Posterior vena cava (tissue), 2 donors: ENCODE results near the gene SUZ12. TPM values are rescaled to one million over a fixed set of nuclear protein-coding genes. Genes with fewer than 3 reads are reported as not detected.
"Not testable (repeated sequence)": the region's sequence is repeated elsewhere in the genome, so short reads cannot be mapped to it uniquely, and the experiment has no call there.

ENCODE experiments used
- DNase-seq: peaks from one replicate; pipeline ENCODE4 v3.0.0-alpha.2; 2020; ENCODE audit warnings: low spot score
- intact Hi-C, 2 donors: fragments of 100-400 bp; cut with DNase I; formaldehyde crosslinking; loops; one replicate each; pipeline versions ENCODE4 v1.14.1 to v1.14.2; 2022 to 2023
- long read RNA-seq, 2 donors: library from polyadenylated mRNA; unstranded; transcript quantifications; one replicate each; pipeline ENCODE4 v2.0.0, GENCODE V29; 2020 to 2021
- total RNA-seq, 2 donors: library from RNA; stranded (reverse); fragmentation: NEBNext Ultra II Directional; extraction: Animal tissue kit (Norgen Biotek cat#: 25700); gene quantifications; one replicate each; pipeline ENCODE4 v1.2.1, GENCODE V29; 2021
- donor health status: DM: yes; HTN: yes; CAD: no.
- donor health status: DM: yes; HTN: yes; CAD: no.

SUZ12 gene
- 10 to 100 TPM; 18.0 to 22.7 TPM for total RNA-seq
- long read RNA-seq, donor 1, full-length matches to known transcripts, result 7 of 14 reads
- long read RNA-seq, donor 1, partial matches to known transcripts, result 0 of 14 reads
- long read RNA-seq, donor 1, other reads (novel, unspliced or antisense), result 7 of 14 reads
- long read RNA-seq, donor 2, partial matches to known transcripts, result 2 of 5 reads
- long read RNA-seq, donor 2, other reads (novel, unspliced or antisense), result 3 of 5 reads

DNA sequence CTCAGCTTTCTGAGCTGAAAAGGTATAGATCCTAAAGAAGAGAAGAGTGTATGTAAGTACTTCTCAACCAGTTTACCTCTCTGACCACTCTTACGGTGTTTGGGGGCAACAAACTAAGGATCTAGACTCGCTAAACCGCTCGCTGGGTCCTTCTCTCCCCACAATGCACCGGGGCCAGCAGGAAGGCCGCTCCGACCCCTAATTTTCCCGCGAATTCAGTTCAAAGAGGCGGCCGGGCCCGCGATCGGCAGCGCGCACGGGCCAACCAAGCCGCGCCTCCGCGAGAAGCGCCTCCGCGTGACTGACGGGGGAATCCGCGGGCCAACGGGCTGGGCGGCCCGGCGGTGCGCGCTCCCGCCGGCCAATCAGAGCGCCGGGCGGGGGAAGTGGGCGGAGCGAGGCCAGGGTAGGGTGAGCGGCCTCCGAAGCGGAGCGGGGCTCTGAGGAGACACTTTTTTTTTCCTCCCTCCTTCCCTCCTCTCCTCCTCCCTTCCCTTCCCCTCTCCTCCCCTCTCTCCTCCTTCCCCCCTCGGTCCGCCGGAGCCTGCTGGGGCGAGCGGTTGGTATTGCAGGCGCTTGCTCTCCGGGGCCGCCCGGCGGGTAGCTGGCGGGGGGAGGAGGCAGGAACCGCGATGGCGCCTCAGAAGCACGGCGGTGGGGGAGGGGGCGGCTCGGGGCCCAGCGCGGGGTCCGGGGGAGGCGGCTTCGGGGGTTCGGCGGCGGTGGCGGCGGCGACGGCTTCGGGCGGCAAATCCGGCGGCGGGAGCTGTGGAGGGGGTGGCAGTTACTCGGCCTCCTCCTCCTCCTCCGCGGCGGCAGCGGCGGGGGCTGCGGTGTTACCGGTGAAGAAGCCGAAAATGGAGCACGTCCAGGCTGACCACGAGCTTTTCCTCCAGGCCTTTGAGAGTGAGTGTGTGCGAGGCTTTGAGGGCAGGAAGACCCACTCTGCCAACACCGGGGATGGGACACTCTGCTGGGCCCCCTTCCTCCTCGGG, at the start of gene SUZ12:
SUZ12 (plus strand) TSS at position 393 of the 995 bp plus-strand sequence; CDS start at position 633, 240 bp downstream.
- intact Hi-C loops, result not testable (repeated sequence)
- DNase-seq, result peak; percentile 95

- DNase-seq, result no peak
- intact Hi-C loops, result no loop called here
Observed at GRCh38 chr17:31888124-31888523, 48.7 kb upstream of the SUZ12 start.

GRCh38 chr17:31900877-31901276, 35.9 kb upstream of the SUZ12 start:
- intact Hi-C loops, result loop anchor here in 1 of 2 donors (2.0 kb wide), 1 partner anchor 46 kb away; no protein-coding TSS in a partner anchor
- DNase-seq, result no peak

DNA sequence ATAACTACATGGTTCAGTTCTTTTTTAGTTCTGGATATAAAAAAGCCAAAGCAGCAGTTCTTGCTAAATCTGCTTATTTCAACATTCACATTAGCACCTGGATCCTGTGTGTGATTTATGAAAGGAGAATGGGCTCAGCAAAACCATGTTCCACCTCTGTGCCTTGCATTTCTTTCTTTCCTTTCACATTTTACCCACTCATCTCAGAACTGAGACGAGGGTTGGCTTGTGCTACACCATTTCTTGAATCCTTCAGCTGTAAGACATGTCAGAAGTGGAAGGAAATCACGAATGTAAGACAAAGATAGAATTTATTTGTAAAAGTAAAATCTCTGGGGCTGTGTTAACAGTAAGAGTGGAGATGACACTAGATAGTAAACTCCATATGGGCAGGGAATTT, 34.1 kb upstream of the SUZ12 start:
- intact Hi-C loops, result no loop called here
- no peak for DNase-seq

DNA sequence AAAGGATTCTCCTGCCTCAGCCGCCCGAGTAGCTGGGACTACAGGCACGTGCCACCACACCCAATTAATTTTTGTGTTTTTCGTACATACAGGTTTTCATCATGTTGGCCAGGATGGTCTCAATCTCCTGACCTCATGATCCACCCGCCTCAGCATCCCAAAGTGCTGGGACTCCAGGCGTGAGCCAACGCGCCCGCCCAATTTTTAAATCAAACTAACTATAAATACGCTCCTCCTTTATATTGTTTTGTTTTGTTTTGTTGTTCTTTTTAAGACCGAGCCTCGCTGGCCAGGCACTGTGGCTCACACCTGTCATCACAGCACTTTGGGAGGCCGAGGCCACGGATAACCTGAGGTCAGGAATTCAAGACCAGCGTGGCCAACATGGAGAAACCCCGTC, 33.4 kb upstream of the SUZ12 start:
- no peak for DNase-seq
- intact Hi-C loops, result no loop called here

GRCh38 chr17:31907342-31907962, 29.4 kb upstream of the SUZ12 start:
- intact Hi-C loops, result no loop called here
- DNase-seq, result no peak

DNA sequence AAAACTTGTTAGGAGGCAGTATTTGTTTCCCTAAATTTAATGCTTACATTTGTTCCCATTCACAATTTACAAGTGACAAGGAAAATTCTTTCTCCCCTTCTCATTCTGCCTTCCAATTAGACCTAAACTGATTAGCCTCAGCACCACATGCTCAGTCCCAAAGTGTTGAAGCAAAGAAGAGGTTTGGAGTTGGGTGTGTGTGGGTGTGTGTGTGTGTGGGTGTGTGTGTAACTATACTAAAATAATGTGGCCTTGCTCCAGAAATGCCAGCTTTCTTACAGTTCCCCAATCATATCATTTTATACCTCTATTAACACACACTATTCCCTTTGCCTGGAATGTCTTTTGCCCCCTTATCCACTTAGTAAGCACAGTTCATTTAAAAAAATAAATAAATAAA, 28.4 kb upstream of the SUZ12 start:
- intact Hi-C loops, result no loop called here
- no peak for DNase-seq

GRCh38 chr17:31912705-31913104, 24.1 kb upstream of the SUZ12 start:
- DNase-seq, intact Hi-C loops: not testable (repeated sequence)

DNA sequence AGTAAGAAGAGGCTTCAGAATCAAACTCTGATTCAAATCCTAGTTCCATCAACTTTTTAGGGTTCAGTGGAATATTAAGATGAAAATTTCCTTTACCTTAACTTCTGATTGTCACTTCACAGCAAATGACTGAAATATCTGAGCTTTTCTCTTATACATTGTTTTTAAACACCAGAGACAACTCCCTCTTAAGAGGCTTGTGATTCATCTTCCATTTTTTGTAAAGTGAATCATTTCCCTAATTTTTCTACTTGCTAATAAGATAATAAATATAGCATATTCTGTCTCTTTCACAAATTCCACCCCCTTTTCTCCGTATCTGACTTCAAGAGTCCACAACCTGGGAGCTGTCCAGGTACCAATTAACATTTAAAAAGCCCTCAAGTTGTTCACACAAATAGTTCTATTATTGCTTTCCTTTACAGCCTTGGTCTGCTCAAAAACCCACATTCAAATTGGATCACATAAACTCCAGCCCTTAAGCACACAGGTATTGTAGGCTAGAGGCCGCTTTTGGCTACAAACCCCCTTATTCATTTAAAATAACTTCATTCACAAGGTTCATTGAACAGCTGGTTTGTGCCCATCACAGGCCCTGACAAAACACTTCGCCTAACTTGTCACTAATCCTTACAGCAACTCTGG, 21.2 kb upstream of the SUZ12 start:
- intact Hi-C loops, result no loop called here
- no peak for DNase-seq

DNA sequence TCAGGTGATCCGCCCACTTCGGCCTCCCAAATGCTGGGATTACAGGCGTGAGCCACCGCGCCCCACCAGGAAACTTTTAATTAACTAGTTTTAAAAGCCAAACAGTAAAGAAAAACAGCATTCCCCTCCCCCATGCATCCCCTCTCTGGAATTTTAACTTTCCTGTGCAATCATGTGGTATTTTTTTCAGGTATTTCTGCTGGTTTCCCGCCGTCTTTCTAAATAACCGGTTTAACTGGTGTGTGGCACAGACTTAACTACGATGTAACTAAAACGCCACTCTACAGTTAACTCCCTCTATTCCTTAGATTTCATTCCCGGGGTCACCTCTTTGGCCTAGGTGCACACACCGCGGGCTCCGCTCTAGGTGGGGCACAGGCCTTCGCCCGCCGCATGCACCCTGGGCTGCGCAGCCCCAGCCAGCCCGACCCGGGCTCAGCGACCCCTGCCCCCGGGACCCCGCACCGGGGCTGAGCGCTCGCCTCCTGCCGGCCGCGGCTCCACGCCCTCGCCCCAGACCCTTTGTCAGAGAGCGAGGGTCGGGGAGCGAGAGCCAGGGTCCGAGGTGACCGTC, 20.2 kb upstream of the SUZ12 start:
- intact Hi-C loops, result no loop called here
- DNase-seq, result no peak

DNA sequence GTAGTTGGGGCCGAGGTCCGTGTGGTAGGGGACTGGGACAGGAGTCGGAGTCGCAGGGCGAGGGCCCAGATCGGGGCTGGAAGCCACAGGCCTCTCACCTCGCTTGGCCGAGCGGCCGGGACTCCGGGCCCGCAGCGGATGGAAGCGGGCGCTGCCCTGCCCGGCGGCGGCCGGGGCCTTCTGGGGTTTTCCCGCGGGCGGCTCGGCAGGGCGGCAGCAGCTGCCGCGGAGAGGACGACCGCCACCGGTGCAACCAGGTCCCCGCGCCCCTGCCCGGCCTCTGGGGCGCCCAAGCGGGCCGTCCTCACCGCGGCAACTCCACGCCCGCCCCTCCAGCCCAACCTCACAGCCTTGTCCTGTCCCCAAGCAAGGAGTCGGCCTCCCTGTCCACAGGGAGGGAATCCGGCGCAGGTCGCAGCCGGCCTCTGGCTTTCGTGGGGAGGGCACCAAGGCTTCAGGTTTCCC, 19.7 kb upstream of the SUZ12 start:
- intact Hi-C loops, result no loop called here
- no peak for DNase-seq

DNA sequence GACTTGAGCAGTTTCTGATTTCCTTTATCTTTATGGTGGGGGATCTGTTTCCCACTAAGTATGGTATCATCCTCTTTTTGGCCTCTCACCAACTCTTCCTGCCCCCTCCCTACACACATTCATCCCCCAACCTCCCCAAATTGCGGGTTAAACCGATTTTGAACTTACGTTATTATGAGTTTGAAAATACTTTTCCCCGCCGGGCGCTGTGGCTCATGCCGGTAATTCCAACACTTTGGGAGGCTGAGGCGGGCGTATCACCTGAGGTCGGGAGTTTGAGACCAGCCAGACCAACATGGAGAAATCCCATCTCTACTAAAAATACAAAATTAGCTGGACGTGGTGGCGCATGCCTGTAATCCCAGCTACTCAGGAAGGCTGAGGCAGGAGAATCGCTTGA, 19.1 kb upstream of the SUZ12 start:
- DNase-seq, intact Hi-C loops: not testable (repeated sequence)

DNA sequence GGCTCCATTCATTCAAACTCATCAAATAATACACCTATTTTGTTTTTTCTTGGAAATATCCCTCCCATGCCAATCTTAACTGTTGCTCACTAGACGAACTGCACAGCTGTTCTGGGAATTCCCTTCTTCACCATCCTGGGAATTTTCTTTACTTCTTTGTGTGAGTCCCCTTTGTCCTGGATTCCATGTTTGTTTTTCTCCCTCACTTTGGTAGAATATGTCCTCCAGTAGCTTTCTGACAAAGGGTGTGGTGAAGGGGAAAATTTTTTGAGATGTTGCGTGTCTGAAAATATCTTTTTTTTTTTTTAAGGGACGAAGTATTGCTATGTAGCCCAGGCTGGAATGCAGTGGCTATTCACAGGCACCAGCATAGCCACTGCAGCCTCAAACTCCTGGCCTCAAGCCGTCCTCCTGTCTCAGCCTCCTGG, 18.1 kb upstream of the SUZ12 start:
- intact Hi-C loops, result no loop called here
- DNase-seq, result no peak

DNA sequence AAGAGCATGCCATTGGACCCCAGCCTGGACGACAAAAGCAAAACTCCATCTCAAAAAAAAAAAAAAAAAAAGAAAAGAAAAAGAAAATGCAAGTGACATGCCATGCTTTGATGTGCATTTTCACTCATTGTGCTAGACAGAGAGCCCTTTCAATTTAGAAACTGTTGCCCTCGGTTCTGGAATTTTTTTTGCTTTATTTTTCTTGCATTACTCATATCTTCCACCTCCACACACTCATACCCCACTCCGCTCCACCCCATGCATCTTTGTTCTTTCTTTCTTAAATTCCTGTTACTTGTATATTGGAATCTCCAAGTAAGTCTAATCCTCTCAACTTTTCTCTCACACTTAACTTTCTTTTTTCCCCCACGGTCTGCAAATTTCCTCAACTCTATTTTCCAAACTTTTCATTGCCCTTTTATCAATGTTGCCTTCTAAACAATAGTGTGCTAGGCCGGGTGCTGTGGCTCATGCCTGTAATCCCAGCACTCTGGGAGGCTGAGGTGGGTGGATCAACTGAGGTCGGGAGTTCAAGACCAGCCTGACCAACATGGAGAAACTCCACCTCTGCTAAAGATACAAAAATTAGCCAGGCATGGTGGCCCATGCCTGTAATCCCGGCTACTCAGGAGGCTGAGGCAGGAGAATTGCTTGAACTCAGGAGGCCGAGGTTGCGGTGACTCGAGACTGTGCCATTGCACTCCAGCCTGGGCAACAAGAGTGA, 16.8 kb upstream of the SUZ12 start:
- intact Hi-C loops, result no loop called here
- DNase-seq, result no peak

- intact Hi-C loops, result no loop called here
- no peak for DNase-seq
Observed at GRCh38 chr17:31926100-31926729, 10.6 kb upstream of the SUZ12 start.

- DNase-seq, result no peak
- intact Hi-C loops, result no loop called here
Observed at GRCh38 chr17:31931756-31932155, 5.1 kb upstream of the SUZ12 start.

- no peak for DNase-seq
Observed at GRCh38 chr17:31935512-31935911, 1.3 kb upstream of the SUZ12 start.

More at GRCh38 chr17:31935512-31935911, 1.3 kb upstream of the SUZ12 start:
- intact Hi-C loops, result no loop called here
